ENCODE results near the gene SLC34A1.

Gene SLC34A1

GRCh38 chr5:177445917-177446199 lies 61.6 kb downstream of the SLC34A1 start:
- Histone ChIP-seq H2AFZ (ENCODE audit: low read length) (no peak overlapping the region), H3K27me3 (replicated peaks; ENCODE audit: insufficient read depth, low read length) (no peaks in the 10 kb centered on the region), H4K20me1 (ENCODE audit: insufficient read depth, low read length) (no peaks in the 10 kb centered on the region), H3K9me2 (replicated peaks; ENCODE audit: insufficient read depth, low read length) (no peaks in the 10 kb centered on the region), H3K27ac (ENCODE audit: low read length) (peak overlapping the region; percentile 59), H3K4me2 (ENCODE audit: low read depth, low read length) (peak overlapping the region; percentile 99), H3F3A (ENCODE audit: insufficient read depth, low read length) (peaks cover 36% of the 10 kb centered on the region), H3K36me3 (replicated peaks; ENCODE audit: insufficient read depth, low read length) (no peaks in the 10 kb centered on the region), H3K4me3 (ENCODE audit: low read length) (peak overlapping the region; percentile 70), H3K9me3 (replicated peaks; ENCODE audit: insufficient read depth, low read length) (no peaks in the 10 kb centered on the region), H3K79me2 (ENCODE audit: low read length) (no peaks in the 10 kb centered on the region), H3K4me1 (ENCODE audit: low read length) (peaks cover 36% of the 10 kb centered on the region), H3K9ac (ENCODE audit: low read length) (peak overlapping the region; percentile 83)
- no peak for DNase-seq
- TF ChIP-seq EZH2 (optimal IDR thresholded peaks at IDR 0.05; ENCODE audit: low read depth, low read length) (no peak), EZH2phosphoT487 (IDR thresholded peaks at IDR 0.05; ENCODE audit: low read length) (no peak), CTCF (IDR thresholded peaks at IDR 0.05; ENCODE audit: low read length) (no peak)

- TF ChIP-seq EZH2phosphoT487 (IDR thresholded peaks at IDR 0.05; ENCODE audit: low read length) (no peak), CTCF (IDR thresholded peaks at IDR 0.05; ENCODE audit: low read length) (no peak), EZH2 (optimal IDR thresholded peaks at IDR 0.05; ENCODE audit: low read depth, low read length) (no peak)
- Histone ChIP-seq H3K27me3 (replicated peaks; ENCODE audit: insufficient read depth, low read length) (no peaks in the 10 kb centered on the region), H3K4me2 (ENCODE audit: low read depth, low read length) (peak within 1 kb of the TSS; percentile 99), H3F3A (ENCODE audit: insufficient read depth, low read length) (peaks cover 36% of the 10 kb centered on the region), H3K4me3 (ENCODE audit: low read length) (peak within 1 kb of the TSS; percentile 70), H3K79me2 (ENCODE audit: low read length) (no peaks in the 10 kb centered on the region), H2AFZ (ENCODE audit: low read length) (no peak within 1 kb of the TSS), H3K9ac (ENCODE audit: low read length) (peak within 1 kb of the TSS; percentile 83), H3K4me1 (ENCODE audit: low read length) (peaks cover 36% of the 10 kb centered on the region), H3K9me2 (replicated peaks; ENCODE audit: insufficient read depth, low read length) (no peaks in the 10 kb centered on the region), H3K36me3 (replicated peaks; ENCODE audit: insufficient read depth, low read length) (no peaks in the 10 kb centered on the region), H4K20me1 (ENCODE audit: insufficient read depth, low read length) (no peaks in the 10 kb centered on the region), H3K27ac (ENCODE audit: low read length) (peak within 1 kb of the TSS; percentile 59), H3K9me3 (replicated peaks; ENCODE audit: insufficient read depth, low read length) (no peaks in the 10 kb centered on the region)
- DNase-seq, result peak; percentile 77
Observed at GRCh38 chr5:177446200-177447065, 62.2 kb downstream of the SLC34A1 start, which contains the start of gene PRR7. Gene PRR7, plus strand, starts transcription at chr5:177446814. Its CDS starts 8,254 bp downstream, at chr5:177455068.

GRCh38 chr5:177447066-177447610 lies 62.9 kb downstream of the SLC34A1 start:
- Histone ChIP-seq H3K9me3 (replicated peaks; ENCODE audit: insufficient read depth, low read length) (no peaks in the 10 kb centered on the region), H3K9me2 (replicated peaks; ENCODE audit: insufficient read depth, low read length) (no peaks in the 10 kb centered on the region), H3K27me3 (replicated peaks; ENCODE audit: insufficient read depth, low read length) (no peaks in the 10 kb centered on the region), H3K79me2 (ENCODE audit: low read length) (no peaks in the 10 kb centered on the region), H3F3A (ENCODE audit: insufficient read depth, low read length) (peaks cover 36% of the 10 kb centered on the region), H4K20me1 (ENCODE audit: insufficient read depth, low read length) (no peaks in the 10 kb centered on the region), H3K27ac (ENCODE audit: low read length) (no peak overlapping the region; the same call in 1 of the 2 replicates), H3K9ac (ENCODE audit: low read length) (peak overlapping the region; percentile 83; the same call in 1 of the 2 replicates), H2AFZ (ENCODE audit: low read length) (no peak overlapping the region), H3K36me3 (replicated peaks; ENCODE audit: insufficient read depth, low read length) (no peaks in the 10 kb centered on the region), H3K4me2 (ENCODE audit: low read depth, low read length) (peak overlapping the region; percentile 55; the same call in 1 of the 2 replicates), H3K4me1 (ENCODE audit: low read length) (peaks cover 36% of the 10 kb centered on the region), H3K4me3 (ENCODE audit: low read length) (peak overlapping the region; percentile 51)
- peak; percentile 66 for DNase-seq
- TF ChIP-seq EZH2phosphoT487 (IDR thresholded peaks at IDR 0.05; ENCODE audit: low read length) (no peak), CTCF (IDR thresholded peaks at IDR 0.05; ENCODE audit: low read length) (no peak), EZH2 (optimal IDR thresholded peaks at IDR 0.05; ENCODE audit: low read depth, low read length) (no peak)

All from MM.1S (cell line).